Lower leg skin (tissue), 3 donors: ENCODE results near the gene PSAPL1.

ENCODE experiments used
- POLR2A ChIP-seq, 2 donors: fragments of 450-650 bp; IDR thresholded peaks; one replicate each; pipeline ENCODE4 v1.6.1; 2016 to 2017; ENCODE audit warnings: antibody characterized with exemption in 2 of 2, mild to moderate bottlenecking in 1 of 2, moderate library complexity in 1 of 2
- TF ChIP-seq, protein P1 (sequence below), 3 donors: fragments of 450-650 bp; IDR thresholded peaks; one replicate each; pipeline ENCODE4 v1.5.1; 2016; ENCODE audit warnings: antibody characterized with exemption in 3 of 3, mild to moderate bottlenecking in 3 of 3, moderate library complexity in 2 of 3

- no peak for TF ChIP-seq POLR2A (IDR thresholded peaks at IDR 0.05)
- TF ChIP-seq, protein P1, sequence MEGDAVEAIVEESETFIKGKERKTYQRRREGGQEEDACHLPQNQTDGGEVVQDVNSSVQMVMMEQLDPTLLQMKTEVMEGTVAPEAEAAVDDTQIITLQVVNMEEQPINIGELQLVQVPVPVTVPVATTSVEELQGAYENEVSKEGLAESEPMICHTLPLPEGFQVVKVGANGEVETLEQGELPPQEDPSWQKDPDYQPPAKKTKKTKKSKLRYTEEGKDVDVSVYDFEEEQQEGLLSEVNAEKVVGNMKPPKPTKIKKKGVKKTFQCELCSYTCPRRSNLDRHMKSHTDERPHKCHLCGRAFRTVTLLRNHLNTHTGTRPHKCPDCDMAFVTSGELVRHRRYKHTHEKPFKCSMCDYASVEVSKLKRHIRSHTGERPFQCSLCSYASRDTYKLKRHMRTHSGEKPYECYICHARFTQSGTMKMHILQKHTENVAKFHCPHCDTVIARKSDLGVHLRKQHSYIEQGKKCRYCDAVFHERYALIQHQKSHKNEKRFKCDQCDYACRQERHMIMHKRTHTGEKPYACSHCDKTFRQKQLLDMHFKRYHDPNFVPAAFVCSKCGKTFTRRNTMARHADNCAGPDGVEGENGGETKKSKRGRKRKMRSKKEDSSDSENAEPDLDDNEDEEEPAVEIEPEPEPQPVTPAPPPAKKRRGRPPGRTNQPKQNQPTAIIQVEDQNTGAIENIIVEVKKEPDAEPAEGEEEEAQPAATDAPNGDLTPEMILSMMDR (IDR thresholded peaks at IDR 0.05): no peak
Measured at GRCh38 chr4:7403001-7403400, 31.7 kb downstream of the PSAPL1 start.
